ENCODE results near the gene PEX16. TPM values are rescaled to one million over a fixed set of nuclear protein-coding genes. Genes with fewer than 3 reads are reported as not detected.

The PEX16 gene
- total RNA-seq, 2 experiments from 2014 or later: 56.3 to 62.0 TPM

DNA sequence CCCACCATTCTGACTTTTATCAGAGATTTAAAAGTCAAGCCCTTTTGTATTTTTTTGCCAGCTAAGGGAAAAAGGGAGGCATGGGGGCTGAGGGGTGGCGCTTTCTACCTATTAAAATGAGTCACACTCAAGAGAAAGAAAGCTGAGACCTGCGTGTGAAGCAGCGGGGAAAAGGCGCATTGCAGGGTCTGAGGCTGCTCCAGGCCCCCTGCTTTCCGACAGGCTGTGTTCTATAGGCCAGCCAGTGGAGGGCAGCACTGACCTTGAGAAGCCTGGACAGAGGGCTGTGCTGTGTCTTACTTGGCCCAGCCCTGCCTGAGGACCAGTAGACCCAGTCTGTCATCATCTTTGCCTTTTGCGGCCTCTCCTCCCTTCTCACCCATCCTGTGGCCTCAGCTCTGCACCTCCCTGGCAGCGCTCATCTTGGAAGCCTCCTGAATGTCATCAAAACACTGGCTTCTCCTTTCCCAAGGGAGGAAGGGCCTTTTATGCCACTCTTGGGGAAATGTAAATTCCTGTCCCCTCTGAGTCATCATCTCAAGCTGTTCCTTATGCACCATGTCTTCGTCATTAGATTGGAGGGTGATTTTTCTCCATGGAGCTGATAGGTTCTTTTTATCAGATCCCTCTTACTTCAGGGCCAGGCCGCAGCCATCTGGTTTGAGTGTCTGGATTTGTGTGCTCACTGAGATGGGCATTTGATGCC lies 44.9 kb downstream of the PEX16 start:
- H3K4me1 Mint-ChIP-seq (ENCODE audit: low read depth): no peaks in the 10 kb centered on the region
- TF ChIP-seq, protein P1, sequence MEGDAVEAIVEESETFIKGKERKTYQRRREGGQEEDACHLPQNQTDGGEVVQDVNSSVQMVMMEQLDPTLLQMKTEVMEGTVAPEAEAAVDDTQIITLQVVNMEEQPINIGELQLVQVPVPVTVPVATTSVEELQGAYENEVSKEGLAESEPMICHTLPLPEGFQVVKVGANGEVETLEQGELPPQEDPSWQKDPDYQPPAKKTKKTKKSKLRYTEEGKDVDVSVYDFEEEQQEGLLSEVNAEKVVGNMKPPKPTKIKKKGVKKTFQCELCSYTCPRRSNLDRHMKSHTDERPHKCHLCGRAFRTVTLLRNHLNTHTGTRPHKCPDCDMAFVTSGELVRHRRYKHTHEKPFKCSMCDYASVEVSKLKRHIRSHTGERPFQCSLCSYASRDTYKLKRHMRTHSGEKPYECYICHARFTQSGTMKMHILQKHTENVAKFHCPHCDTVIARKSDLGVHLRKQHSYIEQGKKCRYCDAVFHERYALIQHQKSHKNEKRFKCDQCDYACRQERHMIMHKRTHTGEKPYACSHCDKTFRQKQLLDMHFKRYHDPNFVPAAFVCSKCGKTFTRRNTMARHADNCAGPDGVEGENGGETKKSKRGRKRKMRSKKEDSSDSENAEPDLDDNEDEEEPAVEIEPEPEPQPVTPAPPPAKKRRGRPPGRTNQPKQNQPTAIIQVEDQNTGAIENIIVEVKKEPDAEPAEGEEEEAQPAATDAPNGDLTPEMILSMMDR (IDR thresholded peaks at IDR 0.05): peak; percentile 25
- H3K4me3 Mint-ChIP-seq: no peak overlapping the region
- CTCF ChIA-PET: no interaction called here
- H3K27ac ChIP-seq (ENCODE audit: low read depth in 1 of 2, low read length in 2 of 2): no peak overlapping the region
- POLR2A ChIA-PET: interaction anchor here (0.8 to 1.5 kb wide), 2 partner anchors 26 to 134 kb away, joined by 3 to 4 read pairs; no protein-coding TSS in a partner anchor
- no peaks in the 10 kb centered on the region for H3K27me3 ChIP-seq (ENCODE audit: control insufficient read depth in 1 of 2, insufficient read depth in 2 of 2, low read length in 2 of 2)
- H3K27me3 Mint-ChIP-seq: no peaks in the 10 kb centered on the region
- H3K9me3 ChIP-seq (ENCODE audit: control insufficient read depth in 1 of 2, insufficient read depth in 1 of 2, low read length in 2 of 2): no peaks in the 10 kb centered on the region
- H3K27ac Mint-ChIP-seq: no peak overlapping the region
- peaks cover 97% of the 10 kb centered on the region for H3K36me3 Mint-ChIP-seq (ENCODE audit: low read depth)
- DNase-seq: peak in 7 of 14 experiments; percentile 6 to 63 (median 19)
- no peaks in the 10 kb centered on the region for H3K4me1 ChIP-seq (ENCODE audit: insufficient read depth, low read length)
- peaks cover 90% of the 10 kb centered on the region for H3K36me3 ChIP-seq (ENCODE audit: insufficient read depth, low read length)
- no peak overlapping the region for H3K4me3 ChIP-seq (ENCODE audit: low read length)
- intact Hi-C loops (cut with DNase I, micrococcal nuclease): loop anchor here (10.0 kb wide), 1 partner anchor 132 kb away; no protein-coding TSS in a partner anchor
- peak; percentile 72 for ATAC-seq (ENCODE audit: poor library complexity)
- no peaks in the 10 kb centered on the region for H3K9me3 Mint-ChIP-seq

DNA sequence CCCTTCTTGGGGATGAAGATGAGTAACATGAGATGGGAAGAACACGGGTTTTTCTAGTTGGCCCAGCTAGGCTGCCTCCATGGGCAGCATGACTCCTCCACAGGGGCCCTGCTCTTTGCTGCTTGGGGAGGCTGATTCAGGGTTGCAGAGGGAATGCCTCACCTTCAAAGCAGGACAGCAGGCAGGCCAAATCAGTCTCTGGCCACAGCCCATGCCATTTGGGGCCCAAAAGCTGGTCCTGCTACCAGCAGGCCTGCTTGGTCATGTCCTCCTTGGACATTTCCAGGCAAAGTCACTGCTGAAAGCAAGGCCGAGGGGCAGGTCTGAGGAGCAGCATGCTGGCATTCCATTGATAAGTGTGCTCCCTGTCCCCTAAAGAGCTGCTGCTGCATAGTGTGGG lies 46.0 kb downstream of the PEX16 start:
- Histone ChIP-seq H3K27ac (ENCODE audit: low read depth in 1 of 2, low read length in 2 of 2) (no peak overlapping the region), H3K4me3 (ENCODE audit: low read length) (no peak overlapping the region), H3K4me1 (ENCODE audit: insufficient read depth, low read length) (no peaks in the 10 kb centered on the region), H3K27me3 (ENCODE audit: control insufficient read depth in 1 of 2, insufficient read depth in 2 of 2, low read length in 2 of 2) (no peaks in the 10 kb centered on the region), H3K36me3 (ENCODE audit: insufficient read depth, low read length) (peaks cover 88% of the 10 kb centered on the region), H3K9me3 (ENCODE audit: control insufficient read depth in 1 of 2, insufficient read depth in 1 of 2, low read length in 2 of 2) (no peaks in the 10 kb centered on the region)
- Mint-ChIP-seq H3K27me3 (no peaks in the 10 kb centered on the region), H3K27ac (no peak overlapping the region), H3K36me3 (ENCODE audit: low read depth) (peaks cover 97% of the 10 kb centered on the region), H3K4me1 (ENCODE audit: low read depth) (no peaks in the 10 kb centered on the region), H3K4me3 (no peak overlapping the region), H3K9me3 (no peaks in the 10 kb centered on the region)
- intact Hi-C loops (cut with DNase I, micrococcal nuclease): loop anchor here (10.0 kb wide), 1 partner anchor 133 kb away; no protein-coding TSS in a partner anchor
- ChIA-PET CTCF (no interaction called here), POLR2A (interaction anchor here (0.8 to 1.5 kb wide), 2 partner anchors 25 to 135 kb away, joined by 3 to 4 read pairs; no protein-coding TSS in a partner anchor)
- TF ChIP-seq, protein P1 (IDR thresholded peaks at IDR 0.05): no peak
- ATAC-seq (ENCODE audit: poor library complexity) (no peak), DNase-seq (no peak)

DNA sequence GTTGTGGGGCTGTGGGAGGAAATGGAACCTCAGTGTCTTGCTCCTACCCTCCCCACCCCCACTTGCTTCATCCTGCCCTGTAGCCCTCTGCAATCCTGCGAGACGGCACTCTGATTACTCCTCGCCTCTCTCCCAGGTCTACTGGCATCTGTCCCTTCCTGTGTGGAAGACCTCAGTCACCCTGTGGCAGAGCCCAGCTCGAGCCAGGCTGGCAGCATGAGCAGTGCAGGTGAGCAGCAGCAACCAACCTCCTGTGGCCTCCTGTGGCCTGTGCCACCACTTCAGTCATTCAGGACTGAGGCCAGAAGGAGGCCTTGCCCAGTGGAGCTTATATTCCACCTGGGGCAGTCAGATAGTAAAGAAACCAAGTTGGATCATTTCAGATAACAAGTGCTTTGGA lies 47.0 kb downstream of the PEX16 start:
- ChIA-PET POLR2A (no interaction called here), CTCF (no interaction called here)
- H3K27ac ChIP-seq (ENCODE audit: low read depth in 1 of 2, low read length in 2 of 2): no peak overlapping the region
- H3K36me3 ChIP-seq (ENCODE audit: insufficient read depth, low read length): peaks cover 92% of the 10 kb centered on the region
- Mint-ChIP-seq H3K36me3 (ENCODE audit: low read depth) (peaks cover 97% of the 10 kb centered on the region), H3K4me1 (ENCODE audit: low read depth) (no peaks in the 10 kb centered on the region), H3K27me3 (no peaks in the 10 kb centered on the region), H3K27ac (no peak overlapping the region), H3K4me3 (no peak overlapping the region), H3K9me3 (no peaks in the 10 kb centered on the region)
- TF ChIP-seq, protein P1 (IDR thresholded peaks at IDR 0.05): no peak
- intact Hi-C loops (cut with DNase I, micrococcal nuclease): loop anchor here (10.0 kb wide), 1 partner anchor 134 kb away; no protein-coding TSS in a partner anchor
- H3K4me1 ChIP-seq (ENCODE audit: insufficient read depth, low read length): no peaks in the 10 kb centered on the region
- H3K27me3 ChIP-seq (ENCODE audit: control insufficient read depth in 1 of 2, insufficient read depth in 2 of 2, low read length in 2 of 2): no peaks in the 10 kb centered on the region
- no peak overlapping the region for H3K4me3 ChIP-seq (ENCODE audit: low read length)
- no peak for ATAC-seq (ENCODE audit: poor library complexity)
- no peak for DNase-seq
- H3K9me3 ChIP-seq (ENCODE audit: control insufficient read depth in 1 of 2, insufficient read depth in 1 of 2, low read length in 2 of 2): no peaks in the 10 kb centered on the region
